Retinal pigment epithelial cell (primary cell): ENCODE results near the gene GRM1.

Experiments
- DNase-seq: peaks from one replicate; pipeline ENCODE4 v3.0.0-alpha.2; 2010; ENCODE audit warnings: low read depth
- H3K4me3 ChIP-seq: 2 replicates; pipeline ENCODE4 v1.5.1; 2011; ENCODE audit warnings: mild to moderate bottlenecking, low read length, control low read depth, moderate library complexity
- CTCF ChIP-seq: conservative IDR thresholded peaks from 2 replicates; pipeline ENCODE4 v1.5.1; 2011; ENCODE audit warnings: low read depth, low read length, control low read depth, inconsistent platforms

The GRM1 gene

DNA sequence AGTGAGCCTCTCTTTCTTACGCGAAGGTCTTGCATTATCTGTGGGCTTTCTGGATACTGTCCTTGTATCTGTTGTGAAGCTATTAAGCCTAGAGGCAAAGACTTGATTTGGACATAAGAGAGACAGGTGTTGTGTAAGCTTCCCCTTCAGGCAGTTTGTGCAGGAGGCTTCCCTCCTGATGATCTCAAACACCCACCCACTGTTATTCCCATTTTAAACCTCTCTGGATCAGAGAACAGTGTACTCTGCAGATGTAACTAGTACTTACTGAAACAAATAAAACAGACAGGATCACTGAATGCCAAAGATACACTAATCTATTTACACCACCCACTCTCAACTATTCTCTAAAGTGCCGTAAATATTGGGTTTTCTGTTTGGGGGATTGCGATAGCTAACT is 401.0 kb downstream of the GRM1 start:
- DNase-seq, result no peak
- H3K4me3 ChIP-seq, result no peak overlapping the region
- TF ChIP-seq CTCF, result no peak

DNA sequence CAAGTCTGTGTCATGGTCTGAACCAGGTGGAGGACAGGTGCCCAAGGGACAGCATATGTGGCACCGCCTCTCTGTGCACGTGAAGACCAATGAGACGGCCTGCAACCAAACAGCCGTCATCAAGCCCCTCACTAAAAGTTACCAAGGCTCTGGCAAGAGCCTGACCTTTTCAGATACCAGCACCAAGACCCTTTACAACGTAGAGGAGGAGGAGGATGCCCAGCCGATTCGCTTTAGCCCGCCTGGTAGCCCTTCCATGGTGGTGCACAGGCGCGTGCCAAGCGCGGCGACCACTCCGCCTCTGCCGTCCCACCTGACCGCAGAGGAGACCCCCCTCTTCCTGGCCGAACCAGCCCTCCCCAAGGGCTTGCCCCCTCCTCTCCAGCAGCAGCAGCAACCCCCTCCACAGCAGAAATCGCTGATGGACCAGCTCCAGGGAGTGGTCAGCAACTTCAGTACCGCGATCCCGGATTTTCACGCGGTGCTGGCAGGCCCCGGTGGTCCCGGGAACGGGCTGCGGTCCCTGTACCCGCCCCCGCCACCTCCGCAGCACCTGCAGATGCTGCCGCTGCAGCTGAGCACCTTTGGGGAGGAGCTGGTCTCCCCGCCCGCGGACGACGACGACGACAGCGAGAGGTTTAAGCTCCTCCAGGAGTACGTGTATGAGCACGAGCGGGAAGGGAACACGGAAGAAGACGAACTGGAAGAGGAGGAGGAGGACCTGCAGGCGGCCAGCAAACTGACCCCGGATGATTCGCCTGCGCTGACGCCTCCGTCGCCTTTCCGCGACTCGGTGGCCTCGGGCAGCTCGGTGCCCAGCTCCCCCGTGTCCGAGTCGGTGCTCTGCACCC is 405.2 kb downstream of the GRM1 start:
- no peak for DNase-seq
- peak overlapping the region; percentile 43 for H3K4me3 ChIP-seq
- no peak for TF ChIP-seq CTCF

GRCh38 chr6:146434732-146435390 is 406.0 kb downstream of the GRM1 start:
- no peak for TF ChIP-seq CTCF
- DNase-seq, result no peak
- peak overlapping the region; percentile 43 for H3K4me3 ChIP-seq

DNA sequence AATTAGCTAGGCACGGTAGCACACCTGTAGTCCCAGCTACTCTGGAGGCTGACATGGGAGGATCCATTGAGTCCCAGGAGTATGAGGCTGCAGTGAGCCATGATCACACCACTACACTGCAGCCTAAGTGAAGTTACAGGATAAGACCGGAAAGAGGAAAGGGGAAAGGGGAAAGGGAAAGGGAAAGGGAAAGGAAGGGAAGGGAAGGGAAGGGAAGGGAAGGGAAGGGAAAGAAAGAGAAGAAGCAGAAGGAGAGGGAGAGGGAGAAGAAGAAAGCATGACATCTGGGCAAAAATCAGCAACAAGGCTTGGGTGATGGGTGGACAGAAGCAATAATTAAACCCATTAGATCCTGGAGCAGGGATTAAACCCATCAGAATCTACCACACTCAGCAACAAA is 413.0 kb downstream of the GRM1 start:
- no peak overlapping the region for H3K4me3 ChIP-seq
- DNase-seq, result no peak
- TF ChIP-seq CTCF, result no peak

DNA sequence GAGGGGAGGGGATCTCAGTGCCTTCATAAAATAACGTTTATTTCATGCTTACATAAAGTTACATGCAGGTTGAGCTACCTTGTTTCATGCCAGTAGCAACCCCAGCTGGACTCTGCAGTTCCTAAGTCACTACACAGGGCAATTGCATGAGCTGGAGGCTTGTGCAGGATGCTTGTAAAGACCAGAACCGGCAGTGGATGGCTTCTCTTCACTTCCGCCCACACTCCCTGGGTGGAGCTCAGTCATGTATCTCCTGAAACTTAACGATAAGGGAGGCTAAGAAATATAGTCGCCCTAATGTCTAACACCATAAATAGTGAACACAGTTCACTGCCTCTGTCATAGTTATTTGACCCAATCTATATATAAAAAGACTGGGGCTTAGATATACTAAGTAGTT is 415.3 kb downstream of the GRM1 start:
- DNase-seq, result no peak
- no peak overlapping the region for H3K4me3 ChIP-seq
- TF ChIP-seq CTCF, result no peak

GRCh38 chr6:146445233-146445632 is 416.4 kb downstream of the GRM1 start:
- no peak for TF ChIP-seq CTCF
- H3K4me3 ChIP-seq, result no peak overlapping the region
- DNase-seq, result no peak

GRCh38 chr6:146456886-146457285 is 428.0 kb downstream of the GRM1 start:
- no peak for TF ChIP-seq CTCF
- H3K4me3 ChIP-seq, result no peak overlapping the region
- no peak for DNase-seq
